ENCODE measurements around the gene CD96. TPM values are rescaled to one million over a fixed set of nuclear protein-coding genes. Genes with fewer than 3 reads are reported as not detected.

The CD96 gene
- total RNA-seq, 1 donor from 2014 or later = 0.32 TPM

- DNase-seq (ENCODE audit: low spot score in 2 of 2) = no peak
- H3K9me3 ChIP-seq = no peaks in the 10 kb centered on the region
- no peaks in the 10 kb centered on the region for H3K4me1 ChIP-seq
- no peak overlapping the region for H3K4me3 ChIP-seq
- TF ChIP-seq, protein P1, sequence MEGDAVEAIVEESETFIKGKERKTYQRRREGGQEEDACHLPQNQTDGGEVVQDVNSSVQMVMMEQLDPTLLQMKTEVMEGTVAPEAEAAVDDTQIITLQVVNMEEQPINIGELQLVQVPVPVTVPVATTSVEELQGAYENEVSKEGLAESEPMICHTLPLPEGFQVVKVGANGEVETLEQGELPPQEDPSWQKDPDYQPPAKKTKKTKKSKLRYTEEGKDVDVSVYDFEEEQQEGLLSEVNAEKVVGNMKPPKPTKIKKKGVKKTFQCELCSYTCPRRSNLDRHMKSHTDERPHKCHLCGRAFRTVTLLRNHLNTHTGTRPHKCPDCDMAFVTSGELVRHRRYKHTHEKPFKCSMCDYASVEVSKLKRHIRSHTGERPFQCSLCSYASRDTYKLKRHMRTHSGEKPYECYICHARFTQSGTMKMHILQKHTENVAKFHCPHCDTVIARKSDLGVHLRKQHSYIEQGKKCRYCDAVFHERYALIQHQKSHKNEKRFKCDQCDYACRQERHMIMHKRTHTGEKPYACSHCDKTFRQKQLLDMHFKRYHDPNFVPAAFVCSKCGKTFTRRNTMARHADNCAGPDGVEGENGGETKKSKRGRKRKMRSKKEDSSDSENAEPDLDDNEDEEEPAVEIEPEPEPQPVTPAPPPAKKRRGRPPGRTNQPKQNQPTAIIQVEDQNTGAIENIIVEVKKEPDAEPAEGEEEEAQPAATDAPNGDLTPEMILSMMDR (IDR thresholded peaks at IDR 0.05) = no peak
- H3K36me3 ChIP-seq = no peaks in the 10 kb centered on the region
- intact Hi-C loops (cut with DNase I) = no loop called here
- no peaks in the 10 kb centered on the region for H3K27me3 ChIP-seq
- no peak overlapping the region for H3K27ac ChIP-seq
Measured at GRCh38 chr3:111571907-111572460, 30.0 kb downstream of the CD96 start.

DNA sequence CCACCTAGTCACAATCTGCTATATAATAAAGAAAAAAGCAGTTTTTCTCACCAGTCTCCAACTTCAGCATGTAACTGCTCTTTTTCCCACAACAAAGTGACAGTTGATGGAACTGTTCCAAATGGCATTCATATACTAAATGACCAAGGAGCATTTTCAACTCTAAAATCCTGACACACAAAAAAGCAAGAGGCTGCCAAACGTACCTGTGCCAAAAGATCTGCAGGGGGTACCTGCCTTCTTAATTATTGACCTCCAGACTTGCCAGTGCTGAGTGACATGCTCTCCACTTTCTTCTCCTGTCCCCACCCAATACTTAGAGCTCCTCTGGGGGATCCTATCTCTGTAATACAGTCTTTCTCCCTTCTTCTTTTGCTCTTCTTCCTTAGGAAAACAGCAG lies 35.1 kb downstream of the CD96 start:
- no peaks in the 10 kb centered on the region for H3K36me3 ChIP-seq
- intact Hi-C loops (cut with DNase I) = no loop called here

GRCh38 chr3:111577798-111578685 lies 36.0 kb downstream of the CD96 start:
- intact Hi-C loops (cut with DNase I) = no loop called here
- Histone ChIP-seq H3K36me3 (no peaks in the 10 kb centered on the region), H3K4me3 (no peak overlapping the region), H3K4me1 (peaks cover 0 to 2% of the 10 kb centered on the region in 2 donors), H3K27ac (no peak overlapping the region), H3K27me3 (no peaks in the 10 kb centered on the region), H3K9me3 (no peaks in the 10 kb centered on the region)
- no peak for DNase-seq (ENCODE audit: low spot score in 2 of 2)
- TF ChIP-seq, protein P1 (IDR thresholded peaks at IDR 0.05) = no peak

More for the DNA sequence above, 35.1 kb downstream of the CD96 start:
- no peaks in the 10 kb centered on the region for H3K9me3 ChIP-seq
- TF ChIP-seq, protein P1 (IDR thresholded peaks at IDR 0.05) = no peak
- DNase-seq (ENCODE audit: low spot score in 2 of 2) = no peak
- no peak overlapping the region for H3K4me3 ChIP-seq
- no peak overlapping the region for H3K27ac ChIP-seq
- H3K4me1 ChIP-seq = no peaks in the 10 kb centered on the region
- no peaks in the 10 kb centered on the region for H3K27me3 ChIP-seq

GRCh38 chr3:111578867-111579266 lies 36.9 kb downstream of the CD96 start:
- no peak for DNase-seq (ENCODE audit: low spot score in 2 of 2)
- TF ChIP-seq, protein P1 (IDR thresholded peaks at IDR 0.05) = no peak
- intact Hi-C loops (cut with DNase I) = no loop called here

DNA sequence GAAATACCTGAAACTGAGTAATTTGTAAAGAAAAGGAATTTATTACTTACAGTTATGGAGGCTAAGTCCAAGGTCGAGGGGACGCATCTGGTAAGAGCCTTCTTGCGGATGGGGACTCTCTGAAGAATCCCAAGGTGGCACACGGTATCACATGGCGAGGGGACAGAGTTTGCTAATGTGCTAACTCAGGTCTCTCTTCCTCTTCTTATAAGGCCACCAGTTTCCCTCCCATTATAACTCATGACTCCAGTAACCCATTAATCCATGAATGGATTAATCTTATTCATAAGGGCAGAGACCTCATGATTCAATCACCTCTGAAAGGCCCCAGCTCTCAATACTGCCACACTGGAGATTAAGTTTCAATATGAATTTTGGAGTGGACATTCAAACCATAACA lies 37.5 kb downstream of the CD96 start:
- H3K27ac ChIP-seq = no peak overlapping the region
- H3K4me3 ChIP-seq = no peak overlapping the region
- no peaks in the 10 kb centered on the region for H3K36me3 ChIP-seq
- no peak for DNase-seq (ENCODE audit: low spot score in 2 of 2)
- H3K9me3 ChIP-seq = no peaks in the 10 kb centered on the region
- H3K27me3 ChIP-seq = no peaks in the 10 kb centered on the region
- H3K4me1 ChIP-seq = peaks cover 0 to 2% of the 10 kb centered on the region in 2 donors
- TF ChIP-seq, protein P1 (IDR thresholded peaks at IDR 0.05) = no peak
- intact Hi-C loops (cut with DNase I) = no loop called here

More at GRCh38 chr3:111578867-111579266, 36.9 kb downstream of the CD96 start:
- no peaks in the 10 kb centered on the region for H3K27me3 ChIP-seq
- H3K36me3 ChIP-seq = no peaks in the 10 kb centered on the region
- no peak overlapping the region for H3K27ac ChIP-seq
- H3K9me3 ChIP-seq = no peaks in the 10 kb centered on the region
- no peak overlapping the region for H3K4me3 ChIP-seq
- peaks cover 0 to 2% of the 10 kb centered on the region in 2 donors for H3K4me1 ChIP-seq

Measured in ascending aorta (tissue), 2 donors.